ENCODE measurements around the gene IFI27L2.

Gene IFI27L2

GRCh38 chr14:94117856-94118255 is 11.5 kb downstream of the IFI27L2 start:
- H3K4me3 ChIP-seq (ENCODE audit: low read depth, low read length), result no peak overlapping the region
- TF ChIP-seq, protein P1, sequence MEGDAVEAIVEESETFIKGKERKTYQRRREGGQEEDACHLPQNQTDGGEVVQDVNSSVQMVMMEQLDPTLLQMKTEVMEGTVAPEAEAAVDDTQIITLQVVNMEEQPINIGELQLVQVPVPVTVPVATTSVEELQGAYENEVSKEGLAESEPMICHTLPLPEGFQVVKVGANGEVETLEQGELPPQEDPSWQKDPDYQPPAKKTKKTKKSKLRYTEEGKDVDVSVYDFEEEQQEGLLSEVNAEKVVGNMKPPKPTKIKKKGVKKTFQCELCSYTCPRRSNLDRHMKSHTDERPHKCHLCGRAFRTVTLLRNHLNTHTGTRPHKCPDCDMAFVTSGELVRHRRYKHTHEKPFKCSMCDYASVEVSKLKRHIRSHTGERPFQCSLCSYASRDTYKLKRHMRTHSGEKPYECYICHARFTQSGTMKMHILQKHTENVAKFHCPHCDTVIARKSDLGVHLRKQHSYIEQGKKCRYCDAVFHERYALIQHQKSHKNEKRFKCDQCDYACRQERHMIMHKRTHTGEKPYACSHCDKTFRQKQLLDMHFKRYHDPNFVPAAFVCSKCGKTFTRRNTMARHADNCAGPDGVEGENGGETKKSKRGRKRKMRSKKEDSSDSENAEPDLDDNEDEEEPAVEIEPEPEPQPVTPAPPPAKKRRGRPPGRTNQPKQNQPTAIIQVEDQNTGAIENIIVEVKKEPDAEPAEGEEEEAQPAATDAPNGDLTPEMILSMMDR (IDR thresholded peaks at IDR 0.05; ENCODE audit: borderline replicate concordance, insufficient read depth, low read depth, low read length), result no peak

DNA sequence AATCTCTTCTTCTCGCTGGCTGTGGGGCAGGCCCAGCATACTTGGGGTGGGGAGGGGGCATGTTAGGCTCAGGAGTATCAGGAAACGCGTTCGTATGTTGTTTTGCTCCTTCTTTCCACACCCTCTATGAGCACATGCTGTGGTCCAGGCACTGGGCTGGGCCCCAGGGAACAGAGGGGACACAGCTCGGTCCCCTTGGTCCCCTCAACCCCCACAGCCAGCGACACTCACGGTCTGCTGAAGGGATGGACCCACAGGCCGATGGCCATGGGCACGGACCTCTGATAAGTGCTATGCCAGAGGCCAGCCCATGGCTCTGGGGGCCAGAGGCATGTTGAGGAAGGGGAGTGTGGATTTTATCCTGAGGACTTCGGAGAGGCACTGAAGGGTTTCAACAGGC is 12.7 kb downstream of the IFI27L2 start:
- TF ChIP-seq, protein P1 (IDR thresholded peaks at IDR 0.05; ENCODE audit: borderline replicate concordance, insufficient read depth, low read depth, low read length), result no peak
- no peak overlapping the region for H3K4me3 ChIP-seq (ENCODE audit: low read depth, low read length)

- TF ChIP-seq, protein P1 (IDR thresholded peaks at IDR 0.05; ENCODE audit: borderline replicate concordance, insufficient read depth, low read depth, low read length), result no peak
- H3K4me3 ChIP-seq (ENCODE audit: low read depth, low read length), result no peak overlapping the region
Measured at GRCh38 chr14:94115631-94116030, 13.8 kb downstream of the IFI27L2 start.

GRCh38 chr14:94115058-94115591 is 14.3 kb downstream of the IFI27L2 start:
- TF ChIP-seq, protein P1 (IDR thresholded peaks at IDR 0.05; ENCODE audit: borderline replicate concordance, insufficient read depth, low read depth, low read length), result no peak
- H3K4me3 ChIP-seq (ENCODE audit: low read depth, low read length), result no peak overlapping the region

DNA sequence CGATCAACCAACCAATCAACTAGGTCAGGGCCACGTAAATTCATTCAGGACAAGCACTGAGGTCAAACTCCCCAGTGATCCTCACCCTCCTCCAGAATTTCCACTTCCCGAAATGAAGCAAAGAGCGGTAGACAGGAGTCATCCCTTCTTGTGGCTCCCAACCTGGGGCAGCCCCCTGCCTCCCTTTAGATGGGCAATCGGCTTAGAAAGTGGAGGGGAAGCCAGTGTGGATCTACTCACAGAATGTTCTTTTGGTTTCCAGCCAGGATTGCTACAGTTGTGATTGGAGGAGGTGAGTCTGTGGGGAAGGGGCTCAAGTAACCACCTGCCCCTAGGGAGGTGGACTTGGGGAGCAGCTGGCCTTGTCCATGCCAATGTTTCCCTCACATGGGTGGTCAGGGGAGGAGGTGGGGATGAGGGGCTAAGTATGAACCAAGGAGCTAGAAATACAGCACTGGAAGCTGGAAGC is 14.8 kb downstream of the IFI27L2 start:
- no peak overlapping the region for H3K4me3 ChIP-seq (ENCODE audit: low read depth, low read length)
- TF ChIP-seq, protein P1 (IDR thresholded peaks at IDR 0.05; ENCODE audit: borderline replicate concordance, insufficient read depth, low read depth, low read length), result no peak

GRCh38 chr14:94113908-94114588 is 15.4 kb downstream of the IFI27L2 start:
- no peak overlapping the region for H3K4me3 ChIP-seq (ENCODE audit: low read depth, low read length)
- TF ChIP-seq, protein P1 (IDR thresholded peaks at IDR 0.05; ENCODE audit: borderline replicate concordance, insufficient read depth, low read depth, low read length), result no peak

DNA sequence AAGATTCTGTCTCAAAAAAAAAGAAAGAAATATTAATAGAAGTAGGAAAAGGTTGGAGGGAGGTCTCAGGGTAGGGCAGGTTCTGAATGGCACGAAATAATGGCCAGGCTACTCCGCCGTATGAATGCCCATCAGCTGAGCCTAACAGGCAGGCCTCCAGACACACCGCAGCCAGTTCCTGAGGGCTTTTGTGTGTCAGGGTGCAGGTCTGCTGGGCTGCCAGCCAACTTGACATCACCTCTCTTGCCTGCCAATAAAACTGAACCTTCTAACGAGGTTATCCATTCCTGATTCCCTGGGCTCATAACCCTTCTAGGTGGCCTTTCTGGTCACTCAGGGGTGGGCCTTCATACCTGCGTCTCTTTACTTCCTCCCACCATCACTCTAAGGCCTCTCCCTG is 15.9 kb downstream of the IFI27L2 start:
- H3K4me3 ChIP-seq (ENCODE audit: low read depth, low read length), result no peak overlapping the region

More for the DNA sequence above, 15.9 kb downstream of the IFI27L2 start:
- TF ChIP-seq, protein P1 (IDR thresholded peaks at IDR 0.05; ENCODE audit: borderline replicate concordance, insufficient read depth, low read depth, low read length), result no peak

Data from GM12875 (cell line).